ENCODE data around the gene IL31RA. TPM values are rescaled to one million over a fixed set of nuclear protein-coding genes. Genes with fewer than 3 reads are reported as not detected.

Gene IL31RA
- total and polyA plus RNA-seq, 2 experiments from 2014 or later, result not detected

DNA sequence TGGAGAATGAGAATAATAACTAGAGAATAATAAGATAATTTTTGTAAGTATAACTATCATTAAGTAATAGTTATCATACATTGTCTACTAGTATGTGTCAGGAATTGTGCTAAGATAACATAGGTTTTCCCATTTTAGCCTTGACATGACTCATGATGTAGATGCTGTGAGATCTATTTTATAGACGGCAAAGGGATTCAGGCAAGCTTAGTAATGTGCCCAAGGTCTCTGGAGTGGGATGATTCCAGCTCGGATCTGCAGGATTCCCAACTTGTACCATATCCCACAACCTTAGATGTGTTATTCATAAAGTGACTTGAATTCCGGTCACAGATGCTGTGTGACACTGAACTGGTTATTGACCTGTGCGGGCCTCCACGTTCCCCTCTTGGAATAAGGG, 51.5 kb downstream of the IL31RA start:
- no peak overlapping the region for H3K27ac Mint-ChIP-seq
- no peaks in the 10 kb centered on the region for H3K36me3 Mint-ChIP-seq (ENCODE audit: low read depth)
- H4K20me1 ChIP-seq (replicated peaks; ENCODE audit: insufficient read depth), result no peaks in the 10 kb centered on the region
- H3K9me2 ChIP-seq (ENCODE audit: insufficient read depth), result peaks cover 3% of the 10 kb centered on the region
- no peaks in the 10 kb centered on the region for H3K4me1 Mint-ChIP-seq
- no peaks in the 10 kb centered on the region for H3K27me3 ChIP-seq (ENCODE audit: insufficient read depth)
- H3K4me3 Mint-ChIP-seq, result no peak overlapping the region
- H3K4me1 ChIP-seq (ENCODE audit: insufficient read depth), result no peaks in the 10 kb centered on the region
- no peak overlapping the region for H2AFZ ChIP-seq
- TF ChIP-seq, protein P1, sequence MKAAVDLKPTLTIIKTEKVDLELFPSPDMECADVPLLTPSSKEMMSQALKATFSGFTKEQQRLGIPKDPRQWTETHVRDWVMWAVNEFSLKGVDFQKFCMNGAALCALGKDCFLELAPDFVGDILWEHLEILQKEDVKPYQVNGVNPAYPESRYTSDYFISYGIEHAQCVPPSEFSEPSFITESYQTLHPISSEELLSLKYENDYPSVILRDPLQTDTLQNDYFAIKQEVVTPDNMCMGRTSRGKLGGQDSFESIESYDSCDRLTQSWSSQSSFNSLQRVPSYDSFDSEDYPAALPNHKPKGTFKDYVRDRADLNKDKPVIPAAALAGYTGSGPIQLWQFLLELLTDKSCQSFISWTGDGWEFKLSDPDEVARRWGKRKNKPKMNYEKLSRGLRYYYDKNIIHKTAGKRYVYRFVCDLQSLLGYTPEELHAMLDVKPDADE (IDR thresholded peaks at IDR 0.05), result no peak
- no peak for TF ChIP-seq CREB1 (CRISPR knock-in tag; IDR thresholded peaks at IDR 0.05; ENCODE audit: low read depth)
- TF ChIP-seq STAT1 (IDR thresholded peaks at IDR 0.05; ENCODE audit: unreplicated experiment), result no peak
- no peak for TF ChIP-seq EZH2phosphoT487 (IDR thresholded peaks at IDR 0.05; ENCODE audit: unreplicated experiment)
- TF ChIP-seq ZNF114 (CRISPR knock-in tag; IDR thresholded peaks at IDR 0.05), result no peak
- TF ChIP-seq, protein P2, sequence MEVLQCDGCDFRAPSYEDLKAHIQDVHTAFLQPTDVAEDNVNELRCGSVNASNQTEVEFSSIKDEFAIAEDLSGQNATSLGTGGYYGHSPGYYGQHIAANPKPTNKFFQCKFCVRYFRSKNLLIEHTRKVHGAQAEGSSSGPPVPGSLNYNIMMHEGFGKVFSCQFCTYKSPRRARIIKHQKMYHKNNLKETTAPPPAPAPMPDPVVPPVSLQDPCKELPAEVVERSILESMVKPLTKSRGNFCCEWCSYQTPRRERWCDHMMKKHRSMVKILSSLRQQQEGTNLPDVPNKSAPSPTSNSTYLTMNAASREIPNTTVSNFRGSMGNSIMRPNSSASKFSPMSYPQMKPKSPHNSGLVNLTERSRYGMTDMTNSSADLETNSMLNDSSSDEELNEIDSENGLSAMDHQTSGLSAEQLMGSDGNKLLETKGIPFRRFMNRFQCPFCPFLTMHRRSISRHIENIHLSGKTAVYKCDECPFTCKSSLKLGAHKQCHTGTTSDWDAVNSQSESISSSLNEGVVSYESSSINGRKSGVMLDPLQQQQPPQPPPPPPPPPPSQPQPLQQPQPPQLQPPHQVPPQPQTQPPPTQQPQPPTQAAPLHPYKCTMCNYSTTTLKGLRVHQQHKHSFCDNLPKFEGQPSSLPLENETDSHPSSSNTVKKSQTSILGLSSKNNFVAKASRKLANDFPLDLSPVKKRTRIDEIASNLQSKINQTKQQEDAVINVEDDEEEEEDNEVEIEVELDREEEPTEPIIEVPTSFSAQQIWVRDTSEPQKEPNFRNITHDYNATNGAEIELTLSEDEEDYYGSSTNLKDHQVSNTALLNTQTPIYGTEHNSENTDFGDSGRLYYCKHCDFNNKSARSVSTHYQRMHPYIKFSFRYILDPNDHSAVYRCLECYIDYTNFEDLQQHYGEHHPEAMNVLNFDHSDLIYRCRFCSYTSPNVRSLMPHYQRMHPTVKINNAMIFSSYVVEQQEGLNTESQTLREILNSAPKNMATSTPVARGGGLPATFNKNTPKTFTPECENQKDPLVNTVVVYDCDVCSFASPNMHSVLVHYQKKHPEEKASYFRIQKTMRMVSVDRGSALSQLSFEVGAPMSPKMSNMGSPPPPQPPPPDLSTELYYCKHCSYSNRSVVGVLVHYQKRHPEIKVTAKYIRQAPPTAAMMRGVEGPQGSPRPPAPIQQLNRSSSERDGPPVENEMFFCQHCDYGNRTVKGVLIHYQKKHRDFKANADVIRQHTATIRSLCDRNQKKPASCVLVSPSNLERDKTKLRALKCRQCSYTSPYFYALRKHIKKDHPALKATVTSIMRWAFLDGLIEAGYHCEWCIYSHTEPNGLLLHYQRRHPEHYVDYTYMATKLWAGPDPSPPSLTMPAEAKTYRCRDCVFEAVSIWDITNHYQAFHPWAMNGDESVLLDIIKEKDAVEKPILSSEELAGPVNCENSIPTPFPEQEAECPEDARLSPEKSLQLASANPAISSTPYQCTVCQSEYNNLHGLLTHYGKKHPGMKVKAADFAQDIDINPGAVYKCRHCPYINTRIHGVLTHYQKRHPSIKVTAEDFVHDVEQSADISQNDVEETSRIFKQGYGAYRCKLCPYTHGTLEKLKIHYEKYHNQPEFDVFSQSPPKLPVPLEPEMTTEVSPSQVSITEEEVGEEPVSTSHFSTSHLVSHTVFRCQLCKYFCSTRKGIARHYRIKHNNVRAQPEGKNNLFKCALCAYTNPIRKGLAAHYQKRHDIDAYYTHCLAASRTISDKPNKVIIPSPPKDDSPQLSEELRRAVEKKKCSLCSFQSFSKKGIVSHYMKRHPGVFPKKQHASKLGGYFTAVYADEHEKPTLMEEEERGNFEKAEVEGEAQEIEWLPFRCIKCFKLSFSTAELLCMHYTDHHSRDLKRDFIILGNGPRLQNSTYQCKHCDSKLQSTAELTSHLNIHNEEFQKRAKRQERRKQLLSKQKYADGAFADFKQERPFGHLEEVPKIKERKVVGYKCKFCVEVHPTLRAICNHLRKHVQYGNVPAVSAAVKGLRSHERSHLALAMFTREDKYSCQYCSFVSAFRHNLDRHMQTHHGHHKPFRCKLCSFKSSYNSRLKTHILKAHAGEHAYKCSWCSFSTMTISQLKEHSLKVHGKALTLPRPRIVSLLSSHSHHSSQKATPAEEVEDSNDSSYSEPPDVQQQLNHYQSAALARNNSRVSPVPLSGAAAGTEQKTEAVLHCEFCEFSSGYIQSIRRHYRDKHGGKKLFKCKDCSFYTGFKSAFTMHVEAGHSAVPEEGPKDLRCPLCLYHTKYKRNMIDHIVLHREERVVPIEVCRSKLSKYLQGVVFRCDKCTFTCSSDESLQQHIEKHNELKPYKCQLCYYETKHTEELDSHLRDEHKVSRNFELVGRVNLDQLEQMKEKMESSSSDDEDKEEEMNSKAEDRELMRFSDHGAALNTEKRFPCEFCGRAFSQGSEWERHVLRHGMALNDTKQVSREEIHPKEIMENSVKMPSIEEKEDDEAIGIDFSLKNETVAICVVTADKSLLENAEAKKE (CRISPR knock-in tag; IDR thresholded peaks at IDR 0.05), result no peak
- TF ChIP-seq, protein P3, sequence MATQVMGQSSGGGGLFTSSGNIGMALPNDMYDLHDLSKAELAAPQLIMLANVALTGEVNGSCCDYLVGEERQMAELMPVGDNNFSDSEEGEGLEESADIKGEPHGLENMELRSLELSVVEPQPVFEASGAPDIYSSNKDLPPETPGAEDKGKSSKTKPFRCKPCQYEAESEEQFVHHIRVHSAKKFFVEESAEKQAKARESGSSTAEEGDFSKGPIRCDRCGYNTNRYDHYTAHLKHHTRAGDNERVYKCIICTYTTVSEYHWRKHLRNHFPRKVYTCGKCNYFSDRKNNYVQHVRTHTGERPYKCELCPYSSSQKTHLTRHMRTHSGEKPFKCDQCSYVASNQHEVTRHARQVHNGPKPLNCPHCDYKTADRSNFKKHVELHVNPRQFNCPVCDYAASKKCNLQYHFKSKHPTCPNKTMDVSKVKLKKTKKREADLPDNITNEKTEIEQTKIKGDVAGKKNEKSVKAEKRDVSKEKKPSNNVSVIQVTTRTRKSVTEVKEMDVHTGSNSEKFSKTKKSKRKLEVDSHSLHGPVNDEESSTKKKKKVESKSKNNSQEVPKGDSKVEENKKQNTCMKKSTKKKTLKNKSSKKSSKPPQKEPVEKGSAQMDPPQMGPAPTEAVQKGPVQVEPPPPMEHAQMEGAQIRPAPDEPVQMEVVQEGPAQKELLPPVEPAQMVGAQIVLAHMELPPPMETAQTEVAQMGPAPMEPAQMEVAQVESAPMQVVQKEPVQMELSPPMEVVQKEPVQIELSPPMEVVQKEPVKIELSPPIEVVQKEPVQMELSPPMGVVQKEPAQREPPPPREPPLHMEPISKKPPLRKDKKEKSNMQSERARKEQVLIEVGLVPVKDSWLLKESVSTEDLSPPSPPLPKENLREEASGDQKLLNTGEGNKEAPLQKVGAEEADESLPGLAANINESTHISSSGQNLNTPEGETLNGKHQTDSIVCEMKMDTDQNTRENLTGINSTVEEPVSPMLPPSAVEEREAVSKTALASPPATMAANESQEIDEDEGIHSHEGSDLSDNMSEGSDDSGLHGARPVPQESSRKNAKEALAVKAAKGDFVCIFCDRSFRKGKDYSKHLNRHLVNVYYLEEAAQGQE (IDR thresholded peaks at IDR 0.05; ENCODE audit: unreplicated experiment), result no peak
- no peak for TF ChIP-seq JUNB (IDR thresholded peaks at IDR 0.05; ENCODE audit: unreplicated experiment)
- TF ChIP-seq NANOG (IDR thresholded peaks at IDR 0.05; ENCODE audit: borderline replicate concordance), result no peak
- no peak for TF ChIP-seq EZH2 (IDR thresholded peaks at IDR 0.05; ENCODE audit: low read depth, unreplicated experiment)
- TF ChIP-seq, protein P4, sequence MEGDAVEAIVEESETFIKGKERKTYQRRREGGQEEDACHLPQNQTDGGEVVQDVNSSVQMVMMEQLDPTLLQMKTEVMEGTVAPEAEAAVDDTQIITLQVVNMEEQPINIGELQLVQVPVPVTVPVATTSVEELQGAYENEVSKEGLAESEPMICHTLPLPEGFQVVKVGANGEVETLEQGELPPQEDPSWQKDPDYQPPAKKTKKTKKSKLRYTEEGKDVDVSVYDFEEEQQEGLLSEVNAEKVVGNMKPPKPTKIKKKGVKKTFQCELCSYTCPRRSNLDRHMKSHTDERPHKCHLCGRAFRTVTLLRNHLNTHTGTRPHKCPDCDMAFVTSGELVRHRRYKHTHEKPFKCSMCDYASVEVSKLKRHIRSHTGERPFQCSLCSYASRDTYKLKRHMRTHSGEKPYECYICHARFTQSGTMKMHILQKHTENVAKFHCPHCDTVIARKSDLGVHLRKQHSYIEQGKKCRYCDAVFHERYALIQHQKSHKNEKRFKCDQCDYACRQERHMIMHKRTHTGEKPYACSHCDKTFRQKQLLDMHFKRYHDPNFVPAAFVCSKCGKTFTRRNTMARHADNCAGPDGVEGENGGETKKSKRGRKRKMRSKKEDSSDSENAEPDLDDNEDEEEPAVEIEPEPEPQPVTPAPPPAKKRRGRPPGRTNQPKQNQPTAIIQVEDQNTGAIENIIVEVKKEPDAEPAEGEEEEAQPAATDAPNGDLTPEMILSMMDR (conservative IDR thresholded peaks at IDR 0.05; ENCODE audit: low read depth in 2 of 2), result no peak
- H3K4me3 ChIP-seq, result no peak overlapping the region
- H3K27ac ChIP-seq (ENCODE audit: low read depth), result no peak overlapping the region
- H3K4me2 ChIP-seq, result no peak overlapping the region
- H3F3A ChIP-seq (replicated peaks; ENCODE audit: low read depth), result no peaks in the 10 kb centered on the region
- no peaks in the 10 kb centered on the region for H3K79me2 ChIP-seq (replicated peaks; ENCODE audit: insufficient read depth)
- no peak for ATAC-seq
- DNase-seq (ENCODE audit: low spot score), result no peak
- no peaks in the 10 kb centered on the region for H3K9me3 Mint-ChIP-seq
- peaks cover 8% of the 10 kb centered on the region for H3K27me3 Mint-ChIP-seq (ENCODE audit: insufficient read depth, low read depth, poor library complexity)
- no peaks in the 10 kb centered on the region for H3K36me3 ChIP-seq (ENCODE audit: insufficient read depth)
